ENCODE measurements around the gene NOL4L.

NOL4L gene

DNA sequence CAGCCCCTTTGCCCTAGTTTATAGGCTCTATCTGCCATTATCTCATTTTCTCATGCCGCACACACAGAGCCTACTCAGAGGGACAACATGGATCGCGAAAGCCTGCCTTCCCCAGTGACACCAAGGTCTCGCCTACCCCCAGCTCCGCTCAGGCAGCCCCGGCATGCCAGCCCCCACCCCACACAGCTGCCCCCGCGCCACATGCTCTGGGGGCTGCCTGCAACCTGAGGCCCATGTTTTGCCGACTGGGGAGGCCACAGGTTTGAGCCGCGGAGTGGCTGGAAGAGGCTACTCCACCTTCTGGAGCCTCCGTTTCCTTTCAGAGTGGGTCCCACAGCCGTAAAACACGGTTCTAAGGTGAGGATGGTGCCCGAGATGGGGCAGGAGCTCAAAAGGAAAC lies 124.9 kb downstream of the NOL4L start:
- TF ChIP-seq TCF4 (CRISPR knock-in tag; IDR thresholded peaks at IDR 0.05; ENCODE audit: borderline replicate concordance) (no peak), PPARA (CRISPR knock-in tag; IDR thresholded peaks at IDR 0.05; ENCODE audit: borderline replicate concordance) (no peak), OSR1 (CRISPR knock-in tag; IDR thresholded peaks at IDR 0.05) (no peak), ISL1 (CRISPR knock-in tag; IDR thresholded peaks at IDR 0.05) (no peak), CSDC2 (CRISPR knock-in tag; IDR thresholded peaks at IDR 0.05) (no peak)
- TF ChIP-seq, protein P1, sequence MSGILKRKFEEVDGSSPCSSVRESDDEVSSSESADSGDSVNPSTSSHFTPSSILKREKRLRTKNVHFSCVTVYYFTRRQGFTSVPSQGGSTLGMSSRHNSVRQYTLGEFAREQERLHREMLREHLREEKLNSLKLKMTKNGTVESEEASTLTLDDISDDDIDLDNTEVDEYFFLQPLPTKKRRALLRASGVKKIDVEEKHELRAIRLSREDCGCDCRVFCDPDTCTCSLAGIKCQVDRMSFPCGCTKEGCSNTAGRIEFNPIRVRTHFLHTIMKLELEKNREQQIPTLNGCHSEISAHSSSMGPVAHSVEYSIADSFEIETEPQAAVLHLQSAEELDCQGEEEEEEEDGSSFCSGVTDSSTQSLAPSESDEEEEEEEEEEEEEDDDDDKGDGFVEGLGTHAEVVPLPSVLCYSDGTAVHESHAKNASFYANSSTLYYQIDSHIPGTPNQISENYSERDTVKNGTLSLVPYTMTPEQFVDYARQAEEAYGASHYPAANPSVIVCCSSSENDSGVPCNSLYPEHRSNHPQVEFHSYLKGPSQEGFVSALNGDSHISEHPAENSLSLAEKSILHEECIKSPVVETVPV (CRISPR knock-in tag; IDR thresholded peaks at IDR 0.05): no peak
- no peak for ATAC-seq

GRCh38 chr20:32458837-32459220 lies 126.3 kb downstream of the NOL4L start:
- ATAC-seq: no peak
- TF ChIP-seq, protein P2, sequence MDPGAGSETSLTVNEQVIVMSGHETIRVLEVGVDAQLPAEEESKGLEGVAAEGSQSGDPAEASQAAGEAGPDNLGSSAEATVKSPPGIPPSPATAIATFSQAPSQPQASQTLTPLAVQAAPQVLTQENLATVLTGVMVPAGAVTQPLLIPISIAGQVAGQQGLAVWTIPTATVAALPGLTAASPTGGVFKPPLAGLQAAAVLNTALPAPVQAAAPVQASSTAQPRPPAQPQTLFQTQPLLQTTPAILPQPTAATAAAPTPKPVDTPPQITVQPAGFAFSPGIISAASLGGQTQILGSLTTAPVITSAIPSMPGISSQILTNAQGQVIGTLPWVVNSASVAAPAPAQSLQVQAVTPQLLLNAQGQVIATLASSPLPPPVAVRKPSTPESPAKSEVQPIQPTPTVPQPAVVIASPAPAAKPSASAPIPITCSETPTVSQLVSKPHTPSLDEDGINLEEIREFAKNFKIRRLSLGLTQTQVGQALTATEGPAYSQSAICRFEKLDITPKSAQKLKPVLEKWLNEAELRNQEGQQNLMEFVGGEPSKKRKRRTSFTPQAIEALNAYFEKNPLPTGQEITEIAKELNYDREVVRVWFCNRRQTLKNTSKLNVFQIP (CRISPR knock-in tag; IDR thresholded peaks at IDR 0.05; ENCODE audit: borderline replicate concordance, low read depth): no peak
- no peak for TF ChIP-seq BACH2 (CRISPR knock-in tag; IDR thresholded peaks at IDR 0.05; ENCODE audit: borderline replicate concordance)
- no peak for TF ChIP-seq PATZ1 (CRISPR knock-in tag; IDR thresholded peaks at IDR 0.05; ENCODE audit: borderline replicate concordance)
- no peak for TF ChIP-seq RARB (CRISPR knock-in tag; IDR thresholded peaks at IDR 0.05)
- no peak for TF ChIP-seq ZNF8 (CRISPR knock-in tag; IDR thresholded peaks at IDR 0.05)
- no peak for TF ChIP-seq OSR1 (CRISPR knock-in tag; IDR thresholded peaks at IDR 0.05)
- TF ChIP-seq TSHZ2 (CRISPR knock-in tag; IDR thresholded peaks at IDR 0.05): no peak
- TF ChIP-seq ZNF70 (CRISPR knock-in tag; IDR thresholded peaks at IDR 0.05): no peak
- TF ChIP-seq, protein P1 (CRISPR knock-in tag; IDR thresholded peaks at IDR 0.05): no peak
- TF ChIP-seq ZFP3 (CRISPR knock-in tag; IDR thresholded peaks at IDR 0.05): no peak
- no peak for TF ChIP-seq GLIS3 (CRISPR knock-in tag; IDR thresholded peaks at IDR 0.05)
- no peak for TF ChIP-seq TCF4 (CRISPR knock-in tag; IDR thresholded peaks at IDR 0.05; ENCODE audit: borderline replicate concordance)
- TF ChIP-seq TOX (CRISPR knock-in tag; IDR thresholded peaks at IDR 0.05; ENCODE audit: borderline replicate concordance): no peak
- TF ChIP-seq ARNTL (CRISPR knock-in tag; IDR thresholded peaks at IDR 0.05; ENCODE audit: borderline replicate concordance, low read depth): no peak
- no peak for TF ChIP-seq ESRRG (CRISPR knock-in tag; IDR thresholded peaks at IDR 0.05)
- no peak for TF ChIP-seq ZNF565 (CRISPR knock-in tag; conservative IDR thresholded peaks at IDR 0.05; ENCODE audit: low read depth)
- no peak for TF ChIP-seq SNAI2 (CRISPR knock-in tag; IDR thresholded peaks at IDR 0.05)
- no peak for TF ChIP-seq CREB5 (CRISPR knock-in tag; IDR thresholded peaks at IDR 0.05; ENCODE audit: low read depth)
- TF ChIP-seq ZC3H10 (CRISPR knock-in tag; IDR thresholded peaks at IDR 0.05): no peak
- no peak for TF ChIP-seq CSDC2 (CRISPR knock-in tag; IDR thresholded peaks at IDR 0.05)

Data from SK-N-SH treated with all-trans-retinoic acid at 6 μM for 48 hours (cell line).